Measurements from ENCODE around the gene LIAS. TPM values are rescaled to one million over a fixed set of nuclear protein-coding genes. Genes with fewer than 3 reads are reported as not detected.

LIAS gene
- total RNA-seq, 3 donors from 2014 or later, result 10.6 to 17.9 (median 13.1) TPM

DNA sequence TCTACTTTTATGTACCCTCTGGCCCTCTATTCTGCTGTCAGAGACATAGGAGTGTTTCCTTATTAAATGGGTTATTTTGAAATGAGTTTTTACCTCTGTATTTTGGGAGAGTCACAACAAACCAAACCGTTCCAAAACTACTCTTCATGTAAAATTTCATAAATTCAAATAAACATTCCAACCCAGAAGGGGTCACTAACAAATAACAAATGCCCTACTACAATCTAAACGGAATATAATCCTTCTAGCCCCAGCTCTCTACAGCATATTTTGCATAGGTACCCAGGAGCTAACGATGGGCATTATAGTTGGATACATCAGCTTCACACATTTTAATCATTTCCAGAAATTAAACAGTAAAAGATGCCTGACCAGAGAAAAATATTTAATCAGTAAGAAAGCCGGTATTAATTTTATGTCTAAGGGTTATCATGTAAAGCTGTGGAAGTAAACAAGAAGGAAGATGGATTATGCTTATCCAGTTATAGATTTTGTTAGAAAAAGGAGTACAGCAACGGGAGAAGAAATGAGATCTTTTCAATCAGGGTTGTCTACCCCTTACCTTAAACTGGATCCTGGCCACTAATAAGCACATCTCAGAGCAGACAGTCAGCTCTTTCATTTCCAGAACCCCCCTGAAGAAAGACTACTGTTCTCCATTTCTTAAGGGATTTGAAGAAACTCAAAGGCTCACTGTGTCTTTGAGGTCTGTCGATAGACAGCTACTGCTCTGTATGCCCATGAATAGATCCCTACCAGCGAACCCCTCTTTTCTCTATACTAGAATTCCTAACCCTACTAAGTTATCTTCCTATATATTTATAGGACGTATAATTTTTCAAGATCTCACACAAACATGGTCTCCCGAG, 67.2 kb downstream of the LIAS start:
- Histone ChIP-seq H3K9me3 (no peaks in the 10 kb centered on the region), H3K36me3 (no peaks in the 10 kb centered on the region), H3K27ac (peak overlapping the region; percentile 95 to 97), H3K4me1 (no peaks in the 10 kb centered on the region), H3K27me3 (no peaks in the 10 kb centered on the region), H3K4me3 (peak overlapping the region; percentile 77 to 94 (median 78))
- intact Hi-C loops (cut with DNase I; ENCODE audit: low total_unique reads), result loop anchor here (5.0 kb wide), 1 partner anchor 111 kb away; the partner anchor contains the start of gene SMIM14
- TF ChIP-seq POLR2A (IDR thresholded peaks at IDR 0.05) (no peak), POLR2AphosphoS5 (IDR thresholded peaks at IDR 0.05) (no peak)
- TF ChIP-seq, protein P1, sequence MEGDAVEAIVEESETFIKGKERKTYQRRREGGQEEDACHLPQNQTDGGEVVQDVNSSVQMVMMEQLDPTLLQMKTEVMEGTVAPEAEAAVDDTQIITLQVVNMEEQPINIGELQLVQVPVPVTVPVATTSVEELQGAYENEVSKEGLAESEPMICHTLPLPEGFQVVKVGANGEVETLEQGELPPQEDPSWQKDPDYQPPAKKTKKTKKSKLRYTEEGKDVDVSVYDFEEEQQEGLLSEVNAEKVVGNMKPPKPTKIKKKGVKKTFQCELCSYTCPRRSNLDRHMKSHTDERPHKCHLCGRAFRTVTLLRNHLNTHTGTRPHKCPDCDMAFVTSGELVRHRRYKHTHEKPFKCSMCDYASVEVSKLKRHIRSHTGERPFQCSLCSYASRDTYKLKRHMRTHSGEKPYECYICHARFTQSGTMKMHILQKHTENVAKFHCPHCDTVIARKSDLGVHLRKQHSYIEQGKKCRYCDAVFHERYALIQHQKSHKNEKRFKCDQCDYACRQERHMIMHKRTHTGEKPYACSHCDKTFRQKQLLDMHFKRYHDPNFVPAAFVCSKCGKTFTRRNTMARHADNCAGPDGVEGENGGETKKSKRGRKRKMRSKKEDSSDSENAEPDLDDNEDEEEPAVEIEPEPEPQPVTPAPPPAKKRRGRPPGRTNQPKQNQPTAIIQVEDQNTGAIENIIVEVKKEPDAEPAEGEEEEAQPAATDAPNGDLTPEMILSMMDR (IDR thresholded peaks at IDR 0.05), result no peak
- DNase-seq (ENCODE audit: low spot score in 2 of 2), result no peak

- TF ChIP-seq POLR2AphosphoS5 (IDR thresholded peaks at IDR 0.05) (no peak), POLR2A (IDR thresholded peaks at IDR 0.05) (no peak)
- TF ChIP-seq, protein P1 (IDR thresholded peaks at IDR 0.05), result no peak
- Histone ChIP-seq H3K4me3 (peak overlapping the region; percentile 77 to 94 (median 78)), H3K27ac (peak overlapping the region; percentile 95 to 97), H3K9me3 (no peaks in the 10 kb centered on the region), H3K4me1 (no peaks in the 10 kb centered on the region), H3K36me3 (no peaks in the 10 kb centered on the region), H3K27me3 (no peaks in the 10 kb centered on the region)
- DNase-seq (ENCODE audit: low spot score in 2 of 2), result no peak
- intact Hi-C loops (cut with DNase I; ENCODE audit: low total_unique reads), result loop anchor here (5.0 kb wide), 1 partner anchor 110 kb away; the partner anchor contains the start of gene SMIM14
Measured at GRCh38 chr4:39526765-39527295, 68.0 kb downstream of the LIAS start.

- intact Hi-C loops (cut with DNase I; ENCODE audit: low total_unique reads), result loop anchor here (5.0 kb wide), 1 partner anchor 110 kb away; the partner anchor contains the start of gene SMIM14
Measured at GRCh38 chr4:39527296-39528060, 68.6 kb downstream of the LIAS start, which contains the start of gene UGDH. Gene UGDH, minus strand, starts transcription at chr4:39527439. Its CDS starts 5,927 bp downstream, at chr4:39521512.

GRCh38 chr4:39528061-39528465, 69.2 kb downstream of the LIAS start:
- peak overlapping the region; percentile 95 to 97 for H3K27ac ChIP-seq
- intact Hi-C loops (cut with DNase I; ENCODE audit: low total_unique reads), result loop anchor here (5.0 kb wide), 1 partner anchor 109 kb away; the partner anchor contains the start of gene SMIM14
- TF ChIP-seq POLR2A (IDR thresholded peaks at IDR 0.05) (no peak), POLR2AphosphoS5 (IDR thresholded peaks at IDR 0.05) (no peak)
- TF ChIP-seq, protein P1 (IDR thresholded peaks at IDR 0.05), result no peak
- DNase-seq (ENCODE audit: low spot score in 2 of 2), result peak in 1 of 2 donors; percentile 76
- H3K4me1 ChIP-seq, result no peaks in the 10 kb centered on the region
- no peaks in the 10 kb centered on the region for H3K27me3 ChIP-seq
- peak overlapping the region; percentile 77 to 94 (median 78) for H3K4me3 ChIP-seq
- no peaks in the 10 kb centered on the region for H3K36me3 ChIP-seq
- H3K9me3 ChIP-seq, result no peaks in the 10 kb centered on the region

More at GRCh38 chr4:39527296-39528060, 68.6 kb downstream of the LIAS start, which contains the start of gene UGDH:
- peak; percentile 94 for DNase-seq (ENCODE audit: low spot score in 2 of 2)
- Histone ChIP-seq H3K27ac (peak within 1 kb of the TSS; percentile 95 to 97), H3K4me1 (no peaks in the 10 kb centered on the region), H3K27me3 (no peaks in the 10 kb centered on the region), H3K36me3 (no peaks in the 10 kb centered on the region), H3K9me3 (no peaks in the 10 kb centered on the region), H3K4me3 (peak within 1 kb of the TSS; percentile 77 to 94 (median 78))
- TF ChIP-seq POLR2AphosphoS5 (IDR thresholded peaks at IDR 0.05) (peak; percentile 86 to 94 (median 89)), POLR2A (IDR thresholded peaks at IDR 0.05) (peak; percentile 92)
- TF ChIP-seq, protein P1 (IDR thresholded peaks at IDR 0.05), result no peak

Other genes starting within 250 kb of the LIAS start
- 10 to 100 TPM; 39.3 to 43.6 (median 41.8) TPM for gene RFC1, start 92.7 kb upstream of the LIAS start, total RNA-seq
- 10 to 100 TPM in 1 of 3 donors, 1 to 10 TPM in 2; 2.0 to 23.2 (median 4.6) TPM for gene KLB, start 52.1 kb upstream of the LIAS start, total RNA-seq
- gene RPL9, start 134 bp upstream of the LIAS start, total RNA-seq, result 1,000 to 10,000 TPM; 3,854 to 5,890 (median 5,583) TPM
- gene UGDH, start 68.4 kb downstream of the LIAS start, total RNA-seq, result 100 to 1,000 TPM in 1 of 3 donors, 10 to 100 TPM in 2; 68.3 to 134 (median 74.9) TPM
- gene SMIM14, start 179.8 kb downstream of the LIAS start, total RNA-seq, result 10 to 100 TPM; 38.7 to 71.0 (median 43.6) TPM
- 10 to 100 TPM; 28.5 to 31.0 (median 29.9) TPM for gene UBE2K, start 239.1 kb downstream of the LIAS start, total RNA-seq